Naive thymus-derived CD4-positive, alpha-beta T cell (primary cell): Measurements from ENCODE around the gene POM121C. TPM values are rescaled to one million over a fixed set of nuclear protein-coding genes. Genes with fewer than 3 reads are reported as not detected.
A peak's percentile ranks its signal among the peaks of the same experiment; 100 is the strongest.
"Not testable (repeated sequence)": the region's sequence is repeated elsewhere in the genome, so short reads cannot be mapped to it uniquely, and the experiment has no call there.

Experiments used
- ATAC-seq: fragments of 150-1000 bp; cut with Tn5 transposase; 2 replicates; pipeline ENCODE4 v1.10.0; 2021; ENCODE audit warnings: mild to moderate bottlenecking, moderate library complexity
- CTCF ChIA-PET: fragments of 350-600 bp; sonication (Branson Sonifier 250); formaldehyde crosslinking; loops from one replicate; lab custom pipeline; 2021; ENCODE audit warnings: antibody characterized with exemption; lab: Charles Lee
- POLR2A ChIA-PET: fragments of 350-600 bp; sonication (Branson Sonifier 250); formaldehyde crosslinking; loops from one replicate; lab custom pipeline; 2021; ENCODE audit warnings: antibody characterized with exemption, inconsistent platforms; lab: Charles Lee
- DNase-seq, 9 donors: peaks; one replicate each; pipeline versions ENCODE4 v3.0.0 to v3.0.0-alpha.2; 2020 to 2022; ENCODE audit warnings: mixed read lengths in 1 of 9
- H3K27ac ChIP-seq: one replicate; pipeline ENCODE4 v1.7.0; 2013; ENCODE audit warnings: mild to moderate bottlenecking, low read depth, low read length, moderate library complexity
- H3K27me3 ChIP-seq, 2 donors: one replicate each; pipeline ENCODE4 v1.7.0; 2013; ENCODE audit warnings: low read length in 2 of 2, mild to moderate bottlenecking in 2 of 2, moderate library complexity in 2 of 2; ENCODE audit not compliant: control insufficient read depth in 2 of 2, insufficient read depth in 2 of 2
- H3K36me3 ChIP-seq, 3 experiments: 1 replicate in 2 of 3; 2 replicates in 1 of 3; pipeline ENCODE4 v1.7.0; 2013; ENCODE audit warnings: low read length in 3 of 3, mild to moderate bottlenecking in 3 of 3, moderate library complexity in 1 of 3; ENCODE audit not compliant: insufficient read depth in 3 of 3, control insufficient read depth in 2 of 3
- H3K4me1 ChIP-seq, 2 donors: one replicate each; pipeline ENCODE4 v1.7.0; 2013; ENCODE audit warnings: low read length in 2 of 2, mild to moderate bottlenecking in 2 of 2, moderate library complexity in 1 of 2; ENCODE audit not compliant: control insufficient read depth in 2 of 2, insufficient read depth in 2 of 2
- H3K4me3 ChIP-seq: 2 replicates; pipeline ENCODE4 v1.7.0; 2013; ENCODE audit warnings: mild to moderate bottlenecking, low read length
- H3K9me3 ChIP-seq, 3 experiments: 1 replicate in 2 of 3; 2 replicates in 1 of 3; pipeline ENCODE4 v1.7.0; 2013; ENCODE audit warnings: low read length in 3 of 3; ENCODE audit not compliant: control insufficient read depth in 2 of 3
- H3K27ac Mint-ChIP-seq, 9 donors: one replicate each; pipeline ENCODE4 v1.8.0; 2020 to 2022; ENCODE audit warnings: mixed read lengths in 9 of 9, mild to moderate bottlenecking in 8 of 9, moderate library complexity in 5 of 9, inconsistent platforms in 2 of 9
- H3K27me3 Mint-ChIP-seq, 5 donors: one replicate each; pipeline ENCODE4 v1.8.0; 2021 to 2022; ENCODE audit warnings: mixed read lengths in 5 of 5, mild to moderate bottlenecking in 1 of 5
- H3K36me3 Mint-ChIP-seq, 5 donors: one replicate each; pipeline ENCODE4 v1.8.0; 2020 to 2022; ENCODE audit warnings: mixed read lengths in 5 of 5, mild to moderate bottlenecking in 3 of 5, inconsistent platforms in 1 of 5
- H3K4me1 Mint-ChIP-seq, 7 donors: one replicate each; pipeline ENCODE4 v1.8.0; 2020 to 2022; ENCODE audit warnings: mixed read lengths in 7 of 7, mild to moderate bottlenecking in 3 of 7, inconsistent platforms in 1 of 7
- H3K4me3 Mint-ChIP-seq, 10 donors: one replicate each; pipeline ENCODE4 v1.8.0; 2020 to 2022; ENCODE audit warnings: mild to moderate bottlenecking in 10 of 10, mixed read lengths in 10 of 10, moderate library complexity in 6 of 10, inconsistent platforms in 2 of 10
- H3K9me3 Mint-ChIP-seq, 11 donors: one replicate each; pipeline ENCODE4 v1.8.0; 2020 to 2022; ENCODE audit warnings: mixed read lengths in 11 of 11, mild to moderate bottlenecking in 4 of 11, inconsistent platforms in 1 of 11, moderate library complexity in 1 of 11
- intact Hi-C, 2 donors: fragments of 100-400 bp; cut with micrococcal nuclease; formaldehyde crosslinking; loops; one replicate each; pipeline ENCODE4 v1.15.1; 2023
- polyA plus RNA-seq, 2 donors: library from polyadenylated mRNA; unstranded; fragments of 300-500 nt; fragmentation: Illumina TruSeq; gene quantifications; one replicate each; pipeline ENCODE4 v1.2.3, GENCODE V29; 2021
- total RNA-seq, 6 experiments: library from RNA in 5 of 6; stranded (reverse) in 5 of 6; gene quantifications; 1 replicate in 5 of 6; 2 replicates in 1 of 6; pipeline ENCODE4 v1.2.3 and lab custom pipeline; 2021 to 2026

POM121C gene
- total RNA-seq: 100 to 1,000 TPM in 2 of 5 experiments, 10 to 100 TPM in 3; 92.1 to 106 (median 97.8) TPM
- 10 to 100 TPM; 15.6 to 31.6 TPM for polyA plus RNA-seq
- total RNA-seq (lab: John Stamatoyannopoulos, UW): 49.9 reads per million, percentile 71 among the genes with 10 or more reads in this experiment

- intact Hi-C loops: loop anchor here in 1 of 2 donors (5.0 kb wide), 1 partner anchor 41 kb away; no protein-coding TSS in a partner anchor
- H3K27me3 Mint-ChIP-seq, H3K9me3 ChIP-seq, H3K9me3 Mint-ChIP-seq, H3K36me3 ChIP-seq, H3K27me3 ChIP-seq, H3K36me3 Mint-ChIP-seq, POLR2A ChIA-PET, H3K4me1 ChIP-seq, CTCF ChIA-PET: not testable (repeated sequence)
- Mint-ChIP-seq H3K27ac (peak within 1 kb of the TSS; percentile 73 to 89 (median 81)), H3K4me1 (peaks cover 4 to 21% (median 10%) of the 10 kb centered on the region in 7 donors), H3K4me3 (peak within 1 kb of the TSS; percentile 88 to 97 (median 90))
- DNase-seq: peak; percentile 48 to 84 (median 81)
- Histone ChIP-seq H3K27ac (peak within 1 kb of the TSS; percentile 89), H3K4me3 (peak within 1 kb of the TSS; percentile 75)
- peak; percentile 99 for ATAC-seq
Measured at GRCh38 chr7:75485979-75486643, at the start of gene POM121C. POM121C (minus strand) TSS chr7:75486299; CDS start chr7:75441496, 44,803 bp downstream.

GRCh38 chr7:75534727-75535307, 48.7 kb upstream of the POM121C start:
- no peaks in the 10 kb centered on the region for H3K36me3 Mint-ChIP-seq
- Histone ChIP-seq H3K36me3 (no peaks in the 10 kb centered on the region), H3K9me3 (no peaks in the 10 kb centered on the region), H3K4me3 (no peak overlapping the region), H3K27me3 (no peaks in the 10 kb centered on the region), H3K27ac (no peak overlapping the region), H3K4me1 (no peaks in the 10 kb centered on the region)
- no peak overlapping the region for H3K27ac Mint-ChIP-seq
- intact Hi-C loops: no loop called here
- DNase-seq: no peak
- H3K27me3 Mint-ChIP-seq: no peaks in the 10 kb centered on the region
- H3K9me3 Mint-ChIP-seq: no peaks in the 10 kb centered on the region
- H3K4me1 Mint-ChIP-seq: peaks cover 0 to 6% (median 0%) of the 10 kb centered on the region in 7 donors
- CTCF ChIA-PET: no interaction called here
- ATAC-seq: peak; percentile 78
- H3K4me3 Mint-ChIP-seq: no peak overlapping the region
- POLR2A ChIA-PET: no interaction called here

- H3K4me1 Mint-ChIP-seq: peaks cover 0 to 6% (median 0%) of the 10 kb centered on the region in 7 donors
- H3K27ac Mint-ChIP-seq: no peak overlapping the region
- Histone ChIP-seq H3K9me3 (no peaks in the 10 kb centered on the region), H3K4me3 (no peak overlapping the region), H3K36me3 (no peaks in the 10 kb centered on the region), H3K27ac (no peak overlapping the region), H3K4me1 (no peaks in the 10 kb centered on the region), H3K27me3 (no peaks in the 10 kb centered on the region)
- intact Hi-C loops: no loop called here
- no peaks in the 10 kb centered on the region for H3K9me3 Mint-ChIP-seq
- ChIA-PET POLR2A (no interaction called here), CTCF (no interaction called here)
- ATAC-seq: no peak
- H3K4me3 Mint-ChIP-seq: no peak overlapping the region
- no peak for DNase-seq
- H3K36me3 Mint-ChIP-seq: no peaks in the 10 kb centered on the region
- no peaks in the 10 kb centered on the region for H3K27me3 Mint-ChIP-seq
Measured at GRCh38 chr7:75533926-75534325, 47.8 kb upstream of the POM121C start.

GRCh38 chr7:75532639-75533038, 46.5 kb upstream of the POM121C start:
- no peaks in the 10 kb centered on the region for H3K27me3 ChIP-seq
- H3K9me3 Mint-ChIP-seq: no peaks in the 10 kb centered on the region
- CTCF ChIA-PET: no interaction called here

GRCh38 chr7:75531359-75531821, 45.3 kb upstream of the POM121C start:
- CTCF ChIA-PET: no interaction called here
- no peak for DNase-seq
- Mint-ChIP-seq H3K27me3 (no peaks in the 10 kb centered on the region), H3K36me3 (peaks cover 0 to 6% (median 0%) of the 10 kb centered on the region in 5 donors), H3K9me3 (no peaks in the 10 kb centered on the region), H3K27ac (peak overlapping the region in 1 of 9 donors; percentile 47), H3K4me1 (peaks cover 14 to 19% (median 15%) of the 10 kb centered on the region in 7 donors), H3K4me3 (no peak overlapping the region)
- intact Hi-C loops: no loop called here
- Histone ChIP-seq H3K4me1 (peaks cover 2 to 8% of the 10 kb centered on the region in 2 donors), H3K9me3 (no peaks in the 10 kb centered on the region), H3K4me3 (no peak overlapping the region), H3K27me3 (no peaks in the 10 kb centered on the region), H3K27ac (no peak overlapping the region), H3K36me3 (peaks cover 0 to 3% (median 0%) of the 10 kb centered on the region in 3 experiments)
- ATAC-seq: no peak
- POLR2A ChIA-PET: no interaction called here

More at GRCh38 chr7:75532639-75533038, 46.5 kb upstream of the POM121C start:
- H3K27ac Mint-ChIP-seq: no peak overlapping the region
- Histone ChIP-seq H3K4me3 (no peak overlapping the region), H3K9me3 (no peaks in the 10 kb centered on the region), H3K36me3 (peaks cover 0 to 3% (median 0%) of the 10 kb centered on the region in 3 experiments), H3K27ac (no peak overlapping the region), H3K4me1 (no peaks in the 10 kb centered on the region)
- DNase-seq (no peak), ATAC-seq (no peak)
- no peaks in the 10 kb centered on the region for H3K27me3 Mint-ChIP-seq
- H3K4me3 Mint-ChIP-seq: no peak overlapping the region
- H3K36me3 Mint-ChIP-seq: no peaks in the 10 kb centered on the region
- POLR2A ChIA-PET: no interaction called here
- intact Hi-C loops: no loop called here
- H3K4me1 Mint-ChIP-seq: peaks cover 4 to 9% (median 5%) of the 10 kb centered on the region in 7 donors

- Mint-ChIP-seq H3K4me1 (peaks cover 19 to 47% (median 39%) of the 10 kb centered on the region in 7 donors), H3K27ac (peak overlapping the region; percentile 73 to 93 (median 89)), H3K36me3 (peaks cover 10 to 32% (median 21%) of the 10 kb centered on the region in 5 donors), H3K4me3 (peak overlapping the region; percentile 81 to 97 (median 92))
- H3K4me1 ChIP-seq, H3K27me3 Mint-ChIP-seq, H3K9me3 ChIP-seq, H3K9me3 Mint-ChIP-seq, CTCF ChIA-PET, ATAC-seq, H3K27me3 ChIP-seq, POLR2A ChIA-PET: not testable (repeated sequence)
- peak overlapping the region; percentile 91 for H3K27ac ChIP-seq
- H3K4me3 ChIP-seq: peak overlapping the region; percentile 82
- peak in 4 of 9 donors; percentile 1 to 34 (median 9) for DNase-seq
- peaks cover 0 to 24% (median 0%) of the 10 kb centered on the region in 3 experiments for H3K36me3 ChIP-seq
- intact Hi-C loops: loop anchor here (5.0 to 10.0 kb wide), 8 partner anchors 40 to 1972 kb away; partner anchors contain the start of genes BCL7B (in 1 of the 2), GTF2IRD1 (in 1 of the 2), MDH2 (in 1 of the 2) and POM121C (in 1 of the 2)
Measured at GRCh38 chr7:75527224-75527722, 41.2 kb upstream of the POM121C start.
